ENCODE measurements around the gene PCDHGB1. TPM values are rescaled to one million over a fixed set of nuclear protein-coding genes. Genes with fewer than 3 reads are reported as not detected.
"Not testable (repeated sequence)": the region's sequence is repeated elsewhere in the genome, so short reads cannot be mapped to it uniquely, and the experiment has no call there.

Gene PCDHGB1
- total RNA-seq, 1 experiment from 2014 or later, result not detected

- Histone ChIP-seq H3K27me3 (ENCODE audit: control insufficient read depth, insufficient read depth, low read length) (no peaks in the 10 kb centered on the region), H3K4me3 (ENCODE audit: insufficient read depth, low read depth, low read length) (no peak within 1 kb of the TSS), H3K36me3 (replicated peaks; ENCODE audit: control insufficient read depth, insufficient read depth, low read length) (no peaks in the 10 kb centered on the region)
- peak; percentile 61 for DNase-seq
These were observed 11.2 kb upstream of the PCDHGB1 start, which contains the start of gene PCDHGA2 for GRCh38 chr5:141338538-141339306. Gene PCDHGA2 (plus strand): TSS chr5:141338760.

- H3K36me3 ChIP-seq (replicated peaks; ENCODE audit: control insufficient read depth, insufficient read depth, low read length), result not testable (repeated sequence)
These were observed 9.0 kb upstream of the PCDHGB1 start for GRCh38 chr5:141340781-141341354.

GRCh38 chr5:141342773-141343172, 7.1 kb upstream of the PCDHGB1 start:
- H3K27me3 ChIP-seq (ENCODE audit: control insufficient read depth, insufficient read depth, low read length), result no peaks in the 10 kb centered on the region
- no peak overlapping the region for H3K4me3 ChIP-seq (ENCODE audit: insufficient read depth, low read depth, low read length)
- H3K36me3 ChIP-seq (replicated peaks; ENCODE audit: control insufficient read depth, insufficient read depth, low read length), result no peaks in the 10 kb centered on the region
- no peak for DNase-seq

More at GRCh38 chr5:141340781-141341354, 9.0 kb upstream of the PCDHGB1 start:
- H3K27me3 ChIP-seq (ENCODE audit: control insufficient read depth, insufficient read depth, low read length); DNase-seq; H3K4me3 ChIP-seq (ENCODE audit: insufficient read depth, low read depth, low read length): not testable (repeated sequence)

- Histone ChIP-seq H3K36me3 (replicated peaks; ENCODE audit: control insufficient read depth, insufficient read depth, low read length) (no peaks in the 10 kb centered on the region), H3K4me3 (ENCODE audit: insufficient read depth, low read depth, low read length) (no peak within 1 kb of the TSS), H3K27me3 (ENCODE audit: control insufficient read depth, insufficient read depth, low read length) (no peaks in the 10 kb centered on the region)
- DNase-seq, result peak; percentile 56
These were observed 6.5 kb upstream of the PCDHGB1 start, which contains the start of gene PCDHGA3 for GRCh38 chr5:141343242-141343952. Gene PCDHGA3 (plus strand): TSS chr5:141343829. CDS start chr5:141344034, 205 bp downstream.

GRCh38 chr5:141343953-141344463, 5.9 kb upstream of the PCDHGB1 start:
- H3K36me3 ChIP-seq (replicated peaks; ENCODE audit: control insufficient read depth, insufficient read depth, low read length), result no peaks in the 10 kb centered on the region
- no peaks in the 10 kb centered on the region for H3K27me3 ChIP-seq (ENCODE audit: control insufficient read depth, insufficient read depth, low read length)
- DNase-seq, result no peak
- no peak overlapping the region for H3K4me3 ChIP-seq (ENCODE audit: insufficient read depth, low read depth, low read length)

- Histone ChIP-seq H3K27me3 (ENCODE audit: control insufficient read depth, insufficient read depth, low read length) (no peaks in the 10 kb centered on the region), H3K4me3 (ENCODE audit: insufficient read depth, low read depth, low read length) (no peak overlapping the region), H3K36me3 (replicated peaks; ENCODE audit: control insufficient read depth, insufficient read depth, low read length) (no peaks in the 10 kb centered on the region)
- DNase-seq, result no peak
These were observed 4.6 kb upstream of the PCDHGB1 start for GRCh38 chr5:141345327-141345726.

- not testable (repeated sequence) for DNase-seq; H3K4me3 ChIP-seq (ENCODE audit: insufficient read depth, low read depth, low read length); H3K36me3 ChIP-seq (replicated peaks; ENCODE audit: control insufficient read depth, insufficient read depth, low read length)
These were observed 3.9 kb upstream of the PCDHGB1 start for GRCh38 chr5:141346017-141346416.

GRCh38 chr5:141351591-141351990, 1.7 kb downstream of the PCDHGB1 start:
- no peak for DNase-seq
- Histone ChIP-seq H3K27me3 (ENCODE audit: control insufficient read depth, insufficient read depth, low read length) (no peaks in the 10 kb centered on the region), H3K4me3 (ENCODE audit: insufficient read depth, low read depth, low read length) (no peak overlapping the region), H3K36me3 (replicated peaks; ENCODE audit: control insufficient read depth, insufficient read depth, low read length) (no peaks in the 10 kb centered on the region)

More at GRCh38 chr5:141346017-141346416, 3.9 kb upstream of the PCDHGB1 start:
- H3K27me3 ChIP-seq (ENCODE audit: control insufficient read depth, insufficient read depth, low read length), result not testable (repeated sequence)

GRCh38 chr5:141354900-141355469, 5.1 kb downstream of the PCDHGB1 start, which contains the start of gene PCDHGA4:
Gene PCDHGA4 (plus strand): TSS chr5:141355021. CDS start chr5:141355108, 87 bp downstream.
- no peaks in the 10 kb centered on the region for H3K27me3 ChIP-seq (ENCODE audit: control insufficient read depth, insufficient read depth, low read length)
- no peak within 1 kb of the TSS for H3K4me3 ChIP-seq (ENCODE audit: insufficient read depth, low read depth, low read length)
- DNase-seq, result no peak
- H3K36me3 ChIP-seq (replicated peaks; ENCODE audit: control insufficient read depth, insufficient read depth, low read length), result no peaks in the 10 kb centered on the region

- DNase-seq, result no peak
- no peak overlapping the region for H3K4me3 ChIP-seq (ENCODE audit: insufficient read depth, low read depth, low read length)
These were observed 5.7 kb downstream of the PCDHGB1 start for GRCh38 chr5:141355641-141356040.

GRCh38 chr5:141356133-141356532, 6.2 kb downstream of the PCDHGB1 start:
- no peak for DNase-seq
- Histone ChIP-seq H3K27me3 (ENCODE audit: control insufficient read depth, insufficient read depth, low read length) (no peaks in the 10 kb centered on the region), H3K4me3 (ENCODE audit: insufficient read depth, low read depth, low read length) (no peak overlapping the region), H3K36me3 (replicated peaks; ENCODE audit: control insufficient read depth, insufficient read depth, low read length) (no peaks in the 10 kb centered on the region)

More at GRCh38 chr5:141355641-141356040, 5.7 kb downstream of the PCDHGB1 start:
- H3K27me3 ChIP-seq (ENCODE audit: control insufficient read depth, insufficient read depth, low read length), result no peaks in the 10 kb centered on the region
- no peaks in the 10 kb centered on the region for H3K36me3 ChIP-seq (replicated peaks; ENCODE audit: control insufficient read depth, insufficient read depth, low read length)

- Histone ChIP-seq H3K27me3 (ENCODE audit: control insufficient read depth, insufficient read depth, low read length) (no peaks in the 10 kb centered on the region), H3K4me3 (ENCODE audit: insufficient read depth, low read depth, low read length) (no peak overlapping the region), H3K36me3 (replicated peaks; ENCODE audit: control insufficient read depth, insufficient read depth, low read length) (no peaks in the 10 kb centered on the region)
- DNase-seq, result no peak
These were observed 7.1 kb downstream of the PCDHGB1 start for GRCh38 chr5:141356950-141357349.

GRCh38 chr5:141359790-141360426, 10.0 kb downstream of the PCDHGB1 start, which contains the start of gene PCDHGB2:
Gene PCDHGB2 (plus strand): TSS chr5:141359994. CDS start chr5:141360136, 142 bp downstream.
- no peaks in the 10 kb centered on the region for H3K27me3 ChIP-seq (ENCODE audit: control insufficient read depth, insufficient read depth, low read length)
- H3K36me3 ChIP-seq (replicated peaks; ENCODE audit: control insufficient read depth, insufficient read depth, low read length), result no peaks in the 10 kb centered on the region
- H3K4me3 ChIP-seq (ENCODE audit: insufficient read depth, low read depth, low read length), result no peak within 1 kb of the TSS
- peak; percentile 80 for DNase-seq

GRCh38 chr5:141360685-141361084, 10.8 kb downstream of the PCDHGB1 start:
- H3K4me3 ChIP-seq (ENCODE audit: insufficient read depth, low read depth, low read length), result no peak overlapping the region
- no peak for DNase-seq
- no peaks in the 10 kb centered on the region for H3K36me3 ChIP-seq (replicated peaks; ENCODE audit: control insufficient read depth, insufficient read depth, low read length)
- no peaks in the 10 kb centered on the region for H3K27me3 ChIP-seq (ENCODE audit: control insufficient read depth, insufficient read depth, low read length)

All from H7 (cell line).